Keratinocyte (primary cell): Measurements from ENCODE around the gene SS18. TPM values are rescaled to one million over a fixed set of nuclear protein-coding genes. Genes with fewer than 3 reads are reported as not detected.

Experiments
- DNase-seq: peaks from one replicate; pipeline ENCODE4 v3.0.0-alpha.2; 2011; ENCODE audit warnings: low read depth, missing footprints, low spot score
- FAIRE-seq: peaks from 2 replicates; lab custom pipeline; 2011; peaks lifted over from hg19 to GRCh38; lab: Jason Lieb, UNC
- H2AFZ ChIP-seq: 2 replicates; pipeline ENCODE4 v1.6.0; 2012; ENCODE audit warnings: low read length, control low read depth, inconsistent platforms; ENCODE audit not compliant: control insufficient read depth
- H3K27ac ChIP-seq: 2 replicates; pipeline ENCODE4 v1.5.1; 2011; ENCODE audit warnings: low read length; ENCODE audit not compliant: control insufficient read depth, insufficient read depth
- H3K27me3 ChIP-seq: 3 replicates; pipeline ENCODE4 v1.6.0; 2011; ENCODE audit warnings: low read length; ENCODE audit not compliant: control insufficient read depth, insufficient read depth; ENCODE audit errors: extremely low read depth
- H3K36me3 ChIP-seq, 2 experiments: 2 replicates in 1 of 2; 3 replicates in 1 of 2; pipeline ENCODE4 v1.5.1; 2011; ENCODE audit warnings: low read length in 2 of 2, mild to moderate bottlenecking in 1 of 2; ENCODE audit not compliant: control insufficient read depth in 2 of 2, insufficient read depth in 2 of 2; ENCODE audit errors: extremely low read depth in 1 of 2
- H3K4me1 ChIP-seq: 3 replicates; pipeline ENCODE4 v1.5.1; 2011; ENCODE audit warnings: low read length; ENCODE audit not compliant: control insufficient read depth, insufficient read depth; ENCODE audit errors: extremely low read depth
- H3K4me2 ChIP-seq: 3 replicates; pipeline ENCODE4 v1.6.0; 2011; ENCODE audit warnings: low read depth, low read length; ENCODE audit not compliant: control insufficient read depth, insufficient read depth; ENCODE audit errors: extremely low read depth
- H3K4me3 ChIP-seq, 3 experiments: fragments of 200-600 bp in 1 of 3; sonication (generic) in 1 of 3; 2 replicates in 2 of 3; 3 replicates in 1 of 3; pipeline ENCODE4 v1.5.1; 2011 to 2016; ENCODE audit warnings: low read length in 3 of 3, mild to moderate bottlenecking in 3 of 3, control low read depth in 2 of 3, inconsistent platforms in 1 of 3, low read depth in 1 of 3, mixed read lengths in 1 of 3, mixed run types in 1 of 3, moderate library complexity in 1 of 3; ENCODE audit not compliant: control insufficient read depth in 2 of 3, insufficient read depth in 2 of 3; ENCODE audit errors: extremely low read depth in 1 of 3
- H3K79me2 ChIP-seq: 2 replicates; pipeline ENCODE4 v1.6.0; 2012; ENCODE audit warnings: low read length; ENCODE audit not compliant: control insufficient read depth, insufficient read depth
- H3K9ac ChIP-seq: 3 replicates; pipeline ENCODE4 v1.6.0; 2011; ENCODE audit warnings: low read length; ENCODE audit not compliant: control insufficient read depth, insufficient read depth; ENCODE audit errors: extremely low read depth
- H3K9me1 ChIP-seq: 3 replicates; pipeline ENCODE4 v1.6.0; 2011; ENCODE audit warnings: low read length; ENCODE audit not compliant: control insufficient read depth, insufficient read depth; ENCODE audit errors: extremely low read depth
- H3K9me3 ChIP-seq: 2 replicates; pipeline ENCODE4 v1.5.1; 2012; ENCODE audit warnings: low read depth, low read length; ENCODE audit not compliant: control insufficient read depth
- H4K20me1 ChIP-seq: 3 replicates; pipeline ENCODE4 v1.6.0; 2011; ENCODE audit warnings: low read length; ENCODE audit not compliant: control insufficient read depth, insufficient read depth; ENCODE audit errors: extremely low read depth
- EZH2 ChIP-seq: IDR thresholded peaks from one replicate; pipeline ENCODE4 v1.6.1; 2012; ENCODE audit warnings: inconsistent platforms, mild to moderate bottlenecking, low read length, moderate library complexity
- dilution Hi-C: fragments of 300-500 bp; cut with MboI; formaldehyde crosslinking; loops from one replicate; pipeline ENCODE4 v1.7.0; 2020; ENCODE audit warnings: low sequenced_read_pairs; ENCODE audit not compliant: extremely low pct_ligation_motif_present
- polyA plus RNA-seq, 5 experiments: library from polyadenylated mRNA; depleted of rRNA in 3 of 5; stranded (reverse) in 3 of 5; stranded (forward) in 1 of 5; unstranded in 1 of 5; fragments of >200 nt; gene quantifications; 1 replicate in 1 of 5; 2 replicates in 3 of 5; 3 replicates in 1 of 5; pipeline versions ENCODE4 v1.2.1 to v1.2.3, GENCODE V29; 2011 to 2012; ENCODE audit warnings: missing spikeins in 2 of 5, low read depth in 1 of 5, low replicate concordance in 1 of 5
- TF ChIP-seq, protein P1 (sequence below), 3 experiments: IDR thresholded peaks in 1 of 3; conservative IDR thresholded peaks in 1 of 3; optimal IDR thresholded peaks in 1 of 3; 2 replicates in 2 of 3; 3 replicates in 1 of 3; pipeline versions ENCODE3 to v1.5.1; 2011; ENCODE audit warnings: low read length in 3 of 3, mild to moderate bottlenecking in 3 of 3, moderate library complexity in 2 of 3, control low read depth in 1 of 3, inconsistent platforms in 1 of 3; ENCODE audit not compliant: insufficient read depth in 2 of 3; ENCODE audit errors: extremely low read depth in 1 of 3

The SS18 gene
- polyA plus RNA-seq, 1 donor (not counting 4 experiments of a cell fraction or from before 2014, with no cell fraction given): 140 TPM

DNA sequence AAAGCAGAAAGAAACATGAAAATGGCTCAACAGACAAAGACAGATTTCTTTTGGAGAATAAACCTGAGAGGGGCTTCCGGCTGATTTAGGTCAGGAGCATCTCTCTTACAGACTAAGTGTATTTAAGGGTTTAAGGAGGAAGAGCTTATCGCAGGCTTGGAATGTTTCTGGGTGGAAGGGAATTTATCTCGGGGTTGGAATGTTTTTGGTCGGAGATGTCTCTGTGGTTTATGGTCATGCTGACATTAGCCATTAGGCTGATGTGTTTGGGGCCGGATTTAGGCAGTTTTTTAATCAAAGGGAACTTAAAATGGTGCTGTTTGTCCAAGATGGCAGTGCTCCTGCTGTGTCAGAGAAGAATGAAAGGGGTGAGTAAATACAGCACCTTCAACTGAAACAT, 28.8 kb upstream of the SS18 start:
- no peak overlapping the region for H3K27ac ChIP-seq
- no peak overlapping the region for H3K4me2 ChIP-seq
- no peak overlapping the region for H3K9ac ChIP-seq
- H3K4me1 ChIP-seq: no peaks in the 10 kb centered on the region
- H4K20me1 ChIP-seq: no peaks in the 10 kb centered on the region
- no peak overlapping the region for H2AFZ ChIP-seq
- no peaks in the 10 kb centered on the region for H3K9me1 ChIP-seq
- FAIRE-seq (no peak), DNase-seq (no peak)
- no peaks in the 10 kb centered on the region for H3K9me3 ChIP-seq
- H3K27me3 ChIP-seq: no peaks in the 10 kb centered on the region
- dilution Hi-C loops: no loop called here
- TF ChIP-seq, protein P1, sequence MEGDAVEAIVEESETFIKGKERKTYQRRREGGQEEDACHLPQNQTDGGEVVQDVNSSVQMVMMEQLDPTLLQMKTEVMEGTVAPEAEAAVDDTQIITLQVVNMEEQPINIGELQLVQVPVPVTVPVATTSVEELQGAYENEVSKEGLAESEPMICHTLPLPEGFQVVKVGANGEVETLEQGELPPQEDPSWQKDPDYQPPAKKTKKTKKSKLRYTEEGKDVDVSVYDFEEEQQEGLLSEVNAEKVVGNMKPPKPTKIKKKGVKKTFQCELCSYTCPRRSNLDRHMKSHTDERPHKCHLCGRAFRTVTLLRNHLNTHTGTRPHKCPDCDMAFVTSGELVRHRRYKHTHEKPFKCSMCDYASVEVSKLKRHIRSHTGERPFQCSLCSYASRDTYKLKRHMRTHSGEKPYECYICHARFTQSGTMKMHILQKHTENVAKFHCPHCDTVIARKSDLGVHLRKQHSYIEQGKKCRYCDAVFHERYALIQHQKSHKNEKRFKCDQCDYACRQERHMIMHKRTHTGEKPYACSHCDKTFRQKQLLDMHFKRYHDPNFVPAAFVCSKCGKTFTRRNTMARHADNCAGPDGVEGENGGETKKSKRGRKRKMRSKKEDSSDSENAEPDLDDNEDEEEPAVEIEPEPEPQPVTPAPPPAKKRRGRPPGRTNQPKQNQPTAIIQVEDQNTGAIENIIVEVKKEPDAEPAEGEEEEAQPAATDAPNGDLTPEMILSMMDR (optimal IDR thresholded peaks at IDR 0.05 in 1 of 3, IDR thresholded peaks at IDR 0.05 in 1 of 3, conservative IDR thresholded peaks at IDR 0.05 in 1 of 3; ENCODE audit: extremely low read depth in 1 of 3, insufficient read depth in 2 of 3, low read length in 3 of 3): no peak
- no peak for TF ChIP-seq EZH2
- H3K36me3 ChIP-seq: no peaks in the 10 kb centered on the region
- H3K79me2 ChIP-seq: no peaks in the 10 kb centered on the region
- no peak overlapping the region for H3K4me3 ChIP-seq

DNA sequence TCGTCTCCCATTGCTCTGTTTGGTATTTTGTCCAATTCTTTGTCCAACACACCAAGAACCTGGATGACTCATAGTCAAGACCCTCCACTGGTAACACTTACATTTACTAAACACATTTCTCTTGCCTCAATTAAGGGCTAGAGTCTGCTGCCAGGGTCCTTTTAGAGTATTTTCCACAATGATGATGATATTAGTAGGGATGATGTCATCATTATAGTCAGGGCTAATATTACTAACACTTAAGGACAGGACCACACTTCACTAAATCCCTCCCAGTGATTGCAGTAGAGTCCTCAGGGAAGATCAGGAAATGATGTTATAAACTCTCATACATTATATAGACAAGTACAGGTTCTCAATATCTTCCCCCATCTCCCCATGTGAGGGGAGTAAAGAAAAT, 13.6 kb upstream of the SS18 start:
- Histone ChIP-seq H3K4me1 (no peaks in the 10 kb centered on the region), H3K9ac (no peak overlapping the region), H3K79me2 (no peaks in the 10 kb centered on the region), H3K4me3 (no peak overlapping the region), H2AFZ (no peak overlapping the region), H3K9me1 (no peaks in the 10 kb centered on the region), H3K27me3 (no peaks in the 10 kb centered on the region), H3K4me2 (no peak overlapping the region), H3K36me3 (no peaks in the 10 kb centered on the region), H4K20me1 (no peaks in the 10 kb centered on the region), H3K27ac (no peak overlapping the region), H3K9me3 (no peaks in the 10 kb centered on the region)
- no peak for FAIRE-seq
- dilution Hi-C loops: no loop called here
- no peak for DNase-seq
- TF ChIP-seq, protein P1 (optimal IDR thresholded peaks at IDR 0.05 in 1 of 3, IDR thresholded peaks at IDR 0.05 in 1 of 3, conservative IDR thresholded peaks at IDR 0.05 in 1 of 3; ENCODE audit: extremely low read depth in 1 of 3, insufficient read depth in 2 of 3, low read length in 3 of 3): no peak
- no peak for TF ChIP-seq EZH2
